GM12878 (cell line): ENCODE results near the gene LCLAT1. TPM values are rescaled to one million over a fixed set of nuclear protein-coding genes. Genes with fewer than 3 reads are reported as not detected.

ENCODE experiments used
- ATAC-seq: fragments of 200-7000 bp; cut with Tn5 transposase; 3 replicates; pipeline ENCODE4 v1.9.1; 2020; ENCODE audit warnings: mild to moderate bottlenecking, moderate library complexity
- BruUV-seq: library from RNA; stranded (reverse); fragments of 400-500 nt; replicated peaks from 2 replicates; lab custom pipeline; 2021; lab: Mats Ljungman, UMichigan
- CTCF ChIA-PET: fragments of 300-600 bp; sonication (Branson Sonifier 250); formaldehyde crosslinking; extraction: SDS; loops from one replicate; lab custom pipeline; 2021; ENCODE audit warnings: inconsistent platforms; lab: Yijun Ruan, JAX
- POLR2A ChIA-PET: fragments of 350-600 bp; formaldehyde crosslinking; extraction: SDS; loops from one replicate; lab custom pipeline; 2021; ENCODE audit warnings: inconsistent platforms; lab: Charles Lee
- RAD21 ChIA-PET: fragments of 300-600 bp; sonication (Branson Sonifier 250); formaldehyde crosslinking; loops from one replicate; lab custom pipeline; 2023; ENCODE audit warnings: antibody characterized with exemption; ENCODE audit not compliant: unreplicated experiment; lab: Charles Lee
- SMC1A ChIA-PET: fragments of 300-600 bp; sonication (Branson Sonifier 250); formaldehyde crosslinking; loops from one replicate; lab custom pipeline; 2023; ENCODE audit not compliant: unreplicated experiment, uncharacterized antibody; lab: Charles Lee
- DNase-seq: peaks from one replicate; pipeline ENCODE4 v3.0.0-alpha.2; 2011; ENCODE audit warnings: low read depth, low spot score
- FAIRE-seq: peaks from 3 replicates; lab custom pipeline; 2011; peaks lifted over from hg19 to GRCh38; lab: Jason Lieb, UNC
- H2AFZ ChIP-seq: 2 replicates; pipeline ENCODE4 v1.6.0; 2011; ENCODE audit warnings: low read depth, low read length, control low read depth; ENCODE audit not compliant: control insufficient read depth
- H3K27ac ChIP-seq: 2 replicates; pipeline ENCODE4 v1.5.1; 2011; ENCODE audit warnings: control low read depth; ENCODE audit not compliant: control insufficient read depth, insufficient read depth
- H3K27me3 ChIP-seq, 2 experiments: replicated peaks in 1 of 2; 2 replicates each; pipeline versions ENCODE4 v1.6.0 to v1.6.1; 2011; ENCODE audit warnings: low read length in 1 of 2; ENCODE audit not compliant: control insufficient read depth in 2 of 2, insufficient read depth in 2 of 2
- H3K36me3 ChIP-seq, 2 experiments: 2 replicates each; pipeline ENCODE4 v1.5.1; 2011; ENCODE audit warnings: low read length in 1 of 2; ENCODE audit not compliant: control insufficient read depth in 2 of 2, insufficient read depth in 2 of 2
- H3K4me1 ChIP-seq: 2 replicates; pipeline ENCODE4 v1.6.1; 2011; ENCODE audit warnings: mild to moderate bottlenecking, low read length, moderate library complexity, mixed read lengths; ENCODE audit not compliant: control insufficient read depth, insufficient read depth
- H3K4me2 ChIP-seq: 2 replicates; pipeline ENCODE4 v1.6.0; 2011; ENCODE audit warnings: control low read depth; ENCODE audit not compliant: control insufficient read depth, insufficient read depth
- H3K4me3 ChIP-seq: fragments of 200-600 bp; sonication (generic); 2 replicates; pipeline ENCODE4 v1.5.1; 2016
- H3K79me2 ChIP-seq: 2 replicates; pipeline ENCODE4 v1.6.0; 2011; ENCODE audit warnings: low read length; ENCODE audit not compliant: control insufficient read depth, insufficient read depth
- H3K9ac ChIP-seq: 2 replicates; pipeline ENCODE4 v1.8.0; 2011; ENCODE audit warnings: low read length, control low read depth, mixed read lengths; ENCODE audit not compliant: control insufficient read depth, insufficient read depth
- H3K9me3 ChIP-seq: replicated peaks from 3 replicates; pipeline ENCODE4 v1.5.1; 2011; ENCODE audit warnings: mild to moderate bottlenecking, low read length; ENCODE audit not compliant: control insufficient read depth, insufficient read depth
- H4K20me1 ChIP-seq: 2 replicates; pipeline ENCODE4 v1.6.0; 2011; ENCODE audit not compliant: control insufficient read depth, insufficient read depth
- JUNB ChIP-seq: IDR thresholded peaks from 2 replicates; pipeline ENCODE4 v1.6.1; 2016; ENCODE audit warnings: antibody characterized with exemption, mild to moderate bottlenecking
- WGBS: methylation state at CpG from one replicate; pipeline ENCODE4 v1.1.6; 2016; ENCODE audit warnings: low lambda C conversion rate; ENCODE audit not compliant: insufficient replicate concordance, insufficient coverage; ENCODE audit errors: missing lambda C conversion rate; 5-methylcytosine and 5-hydroxymethylcytosine counted together
- in situ Hi-C: fragments of 300-500 bp; cut with MboI; formaldehyde crosslinking; loops from 9 replicates; pipeline ENCODE4 v1.14.3; 2018; ENCODE audit warnings: mixed read lengths
- intact Hi-C: fragments of 100-400 bp; cut with micrococcal nuclease; formaldehyde crosslinking; loops from one replicate; pipeline ENCODE4 v1.14.2; 2022; ENCODE audit not compliant: unreplicated experiment
- polyA plus RNA-seq, 11 experiments: library from polyadenylated mRNA; depleted of rRNA in 4 of 11; unstranded in 6 of 11; stranded (reverse) in 5 of 11; fragments of >200 nt; fragmentation: Nextera tagmentation in 4 of 11; fragmentation: Illumina TruSeq in 1 of 11; extraction: Ambion mirVana in 4 of 11; extraction: Trizol in 1 of 11; gene quantifications; 1 replicate in 1 of 11; 2 replicates in 10 of 11; pipeline versions ENCODE4 v1.2.1 to v1.2.3, GENCODE V29; 2011 to 2016; ENCODE audit warnings: inconsistent platforms in 2 of 11, missing spikeins in 2 of 11, low read depth in 1 of 11
- total RNA-seq, 4 experiments: library from RNA; depleted of rRNA in 3 of 4; stranded (reverse); fragments of >200 nt in 3 of 4; fragmentation: Illumina TruSeq in 1 of 4; extraction: Trizol in 1 of 4; gene quantifications; 2 replicates each; pipeline versions ENCODE4 v1.2.1 to v1.2.3, GENCODE V29; 2013 to 2021
- TF ChIP-seq, protein P1 (sequence below): fragments of 450-650 bp; IDR thresholded peaks from 2 replicates; pipeline ENCODE4 v1.6.1; 2016; ENCODE audit warnings: mild to moderate bottlenecking, moderate library complexity, borderline replicate concordance

LCLAT1 gene
- total and polyA plus RNA-seq, 10 of the 15 experiments (the other 5 are each of a cell fraction or from before 2014, with no cell fraction given), result 8.1 to 33.0 (median 15.9) TPM

DNA sequence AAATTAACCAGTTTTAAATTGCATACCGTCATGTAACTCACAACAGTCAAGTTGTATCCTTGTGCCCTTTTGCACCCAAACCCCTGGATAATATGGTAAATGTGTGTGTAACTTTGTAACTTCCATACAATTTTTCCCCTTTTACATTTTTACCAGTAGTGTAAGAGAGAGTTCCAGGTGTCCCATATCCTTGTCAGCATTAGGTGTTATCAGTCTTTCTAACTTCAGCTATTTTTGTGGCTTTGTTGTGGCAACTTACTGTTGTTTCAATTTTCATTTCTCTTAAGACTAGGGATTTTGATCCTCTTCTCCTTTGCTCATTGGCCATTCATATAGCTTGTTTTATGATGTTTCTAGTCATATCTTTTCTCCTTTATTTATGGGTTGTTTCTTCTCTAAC, 94.6 kb downstream of the LCLAT1 start (continued):
- no peak for TF ChIP-seq JUNB

DNA sequence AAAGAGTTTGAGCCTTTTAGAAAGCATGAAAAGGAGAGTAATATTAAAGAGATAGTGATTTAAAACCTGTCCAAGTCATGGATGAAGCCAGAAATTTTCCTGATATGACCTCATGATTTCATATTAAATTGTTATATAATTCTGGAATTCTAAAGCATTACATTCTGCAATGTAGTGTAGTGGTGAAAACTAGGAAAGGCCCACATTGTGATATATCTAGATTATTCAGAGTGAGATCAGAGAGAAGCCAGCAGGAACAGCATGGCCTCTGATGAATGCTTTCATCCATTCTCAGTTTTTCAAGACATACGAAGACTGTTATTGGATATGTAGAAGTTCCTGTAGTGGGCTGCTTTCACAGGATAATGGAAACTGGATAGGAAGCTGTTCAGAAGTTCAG, 98.8 kb downstream of the LCLAT1 start:
- POLR2A ChIA-PET, result interaction anchor here (0.8 kb wide), 1 partner anchor 23 kb away, joined by 3 read pairs; no protein-coding TSS in a partner anchor

More for the DNA sequence above, 98.8 kb downstream of the LCLAT1 start:
- FAIRE-seq (no peak), DNase-seq (no peak), ATAC-seq (no peak)
- Histone ChIP-seq H3K4me3 (no peak overlapping the region), H3K9ac (no peak overlapping the region), H2AFZ (no peak overlapping the region), H3K4me1 (no peaks in the 10 kb centered on the region), H4K20me1 (no peaks in the 10 kb centered on the region), H3K36me3 (no peaks in the 10 kb centered on the region; a peak in 1 of 4 replicates), H3K27me3 (no peaks in the 10 kb centered on the region), H3K9me3 (peaks cover 2% of the 10 kb centered on the region; the same call in 2 of the 3 replicates), H3K79me2 (no peaks in the 10 kb centered on the region), H3K27ac (no peak overlapping the region), H3K4me2 (no peak overlapping the region)
- intact Hi-C loops (no loop called here), in situ Hi-C loops (no loop called here)
- ChIA-PET CTCF (interaction anchor here (1.1 kb wide), 1 partner anchor 258 kb away, joined by 4 read pairs; no protein-coding TSS in a partner anchor), SMC1A (interaction anchor here (1.6 kb wide), 1 partner anchor 14 kb away, joined by 5 read pairs; no protein-coding TSS in a partner anchor), RAD21 (no interaction called here)
- TF ChIP-seq, protein P1, sequence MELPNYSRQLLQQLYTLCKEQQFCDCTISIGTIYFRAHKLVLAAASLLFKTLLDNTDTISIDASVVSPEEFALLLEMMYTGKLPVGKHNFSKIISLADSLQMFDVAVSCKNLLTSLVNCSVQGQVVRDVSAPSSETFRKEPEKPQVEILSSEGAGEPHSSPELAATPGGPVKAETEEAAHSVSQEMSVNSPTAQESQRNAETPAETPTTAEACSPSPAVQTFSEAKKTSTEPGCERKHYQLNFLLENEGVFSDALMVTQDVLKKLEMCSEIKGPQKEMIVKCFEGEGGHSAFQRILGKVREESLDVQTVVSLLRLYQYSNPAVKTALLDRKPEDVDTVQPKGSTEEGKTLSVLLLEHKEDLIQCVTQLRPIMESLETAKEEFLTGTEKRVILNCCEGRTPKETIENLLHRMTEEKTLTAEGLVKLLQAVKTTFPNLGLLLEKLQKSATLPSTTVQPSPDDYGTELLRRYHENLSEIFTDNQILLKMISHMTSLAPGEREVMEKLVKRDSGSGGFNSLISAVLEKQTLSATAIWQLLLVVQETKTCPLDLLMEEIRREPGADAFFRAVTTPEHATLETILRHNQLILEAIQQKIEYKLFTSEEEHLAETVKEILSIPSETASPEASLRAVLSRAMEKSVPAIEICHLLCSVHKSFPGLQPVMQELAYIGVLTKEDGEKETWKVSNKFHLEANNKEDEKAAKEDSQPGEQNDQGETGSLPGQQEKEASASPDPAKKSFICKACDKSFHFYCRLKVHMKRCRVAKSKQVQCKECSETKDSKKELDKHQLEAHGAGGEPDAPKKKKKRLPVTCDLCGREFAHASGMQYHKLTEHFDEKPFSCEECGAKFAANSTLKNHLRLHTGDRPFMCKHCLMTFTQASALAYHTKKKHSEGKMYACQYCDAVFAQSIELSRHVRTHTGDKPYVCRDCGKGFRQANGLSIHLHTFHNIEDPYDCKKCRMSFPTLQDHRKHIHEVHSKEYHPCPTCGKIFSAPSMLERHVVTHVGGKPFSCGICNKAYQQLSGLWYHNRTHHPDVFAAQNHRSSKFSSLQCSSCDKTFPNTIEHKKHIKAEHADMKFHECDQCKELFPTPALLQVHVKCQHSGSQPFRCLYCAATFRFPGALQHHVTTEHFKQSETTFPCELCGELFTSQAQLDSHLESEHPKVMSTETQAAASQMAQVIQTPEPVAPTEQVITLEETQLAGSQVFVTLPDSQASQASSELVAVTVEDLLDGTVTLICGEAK, result no peak
- WGBS, result 96% methylated on average over 1 of the region's 1 CpG
- no TSS peak for BruUV-seq
